Measurements from ENCODE around the gene FRMD4A. TPM values are rescaled to one million over a fixed set of nuclear protein-coding genes. Genes with fewer than 3 reads are reported as not detected.

FRMD4A gene
- total RNA-seq, 1 experiment from 2014 or later, result not detected

- no peaks in the 10 kb centered on the region for H3K9me2 ChIP-seq (replicated peaks; ENCODE audit: insufficient read depth, low read length)
- H3K4me2 ChIP-seq (ENCODE audit: low read depth, low read length, poor library complexity, severe bottlenecking), result no peak overlapping the region
- no peak overlapping the region for H3K4me3 ChIP-seq (ENCODE audit: low read length)
- no peaks in the 10 kb centered on the region for H4K20me1 ChIP-seq (ENCODE audit: insufficient read depth, low read depth, low read length)
- no peaks in the 10 kb centered on the region for H3K4me1 ChIP-seq (ENCODE audit: low read length)
- no peaks in the 10 kb centered on the region for H3K79me2 ChIP-seq (ENCODE audit: low read length)
- H3K9me3 ChIP-seq (ENCODE audit: low read length), result no peaks in the 10 kb centered on the region
- H3K27me3 ChIP-seq (ENCODE audit: low read length), result no peaks in the 10 kb centered on the region
- H3K36me3 ChIP-seq (ENCODE audit: insufficient read depth, low read length), result no peaks in the 10 kb centered on the region
- no peak overlapping the region for H3K27ac ChIP-seq (ENCODE audit: low read length)
- H3K9ac ChIP-seq (ENCODE audit: low read length), result no peak overlapping the region
- no peak overlapping the region for H2AFZ ChIP-seq (ENCODE audit: low read length)
- no peak for DNase-seq
These were observed 589.3 kb downstream of the FRMD4A start for GRCh38 chr10:13741438-13741837.

- DNase-seq, result no peak
- Histone ChIP-seq H3K79me2 (ENCODE audit: low read length) (no peaks in the 10 kb centered on the region), H3K27me3 (ENCODE audit: low read length) (no peaks in the 10 kb centered on the region), H2AFZ (ENCODE audit: low read length) (no peak overlapping the region), H3K9me2 (replicated peaks; ENCODE audit: insufficient read depth, low read length) (no peaks in the 10 kb centered on the region), H3K36me3 (ENCODE audit: insufficient read depth, low read length) (no peaks in the 10 kb centered on the region), H4K20me1 (ENCODE audit: insufficient read depth, low read depth, low read length) (no peaks in the 10 kb centered on the region), H3K9me3 (ENCODE audit: low read length) (no peaks in the 10 kb centered on the region), H3K27ac (ENCODE audit: low read length) (no peak overlapping the region), H3K4me1 (ENCODE audit: low read length) (no peaks in the 10 kb centered on the region), H3K9ac (ENCODE audit: low read length) (no peak overlapping the region), H3K4me2 (ENCODE audit: low read depth, low read length, poor library complexity, severe bottlenecking) (no peak overlapping the region), H3K4me3 (ENCODE audit: low read length) (no peak overlapping the region)
These were observed 590.3 kb downstream of the FRMD4A start for GRCh38 chr10:13740461-13740860.

DNA sequence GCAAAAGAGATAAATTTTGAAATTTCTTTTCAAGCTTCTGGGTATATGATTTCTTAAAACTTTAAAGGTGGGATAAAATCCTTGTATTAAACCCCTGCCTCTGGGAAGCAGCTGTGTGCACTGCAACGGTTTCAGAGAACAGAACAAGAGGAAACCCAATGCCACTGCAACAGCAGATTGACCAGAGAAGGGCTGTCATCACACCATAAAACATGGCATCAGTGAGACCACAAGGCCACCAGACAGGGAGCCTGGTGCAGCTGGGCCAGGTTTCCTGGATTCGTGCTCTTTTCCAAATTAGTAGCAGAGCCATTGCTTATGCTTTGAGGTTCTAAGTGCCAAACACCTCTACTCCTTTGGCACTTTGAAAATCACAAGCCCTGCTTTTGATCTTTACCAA lies 591.5 kb downstream of the FRMD4A start:
- DNase-seq, result no peak
- H3K4me3 ChIP-seq (ENCODE audit: low read length), result no peak overlapping the region
- no peaks in the 10 kb centered on the region for H3K9me3 ChIP-seq (ENCODE audit: low read length)
- no peak overlapping the region for H3K9ac ChIP-seq (ENCODE audit: low read length)
- H2AFZ ChIP-seq (ENCODE audit: low read length), result no peak overlapping the region
- H3K27ac ChIP-seq (ENCODE audit: low read length), result no peak overlapping the region
- H3K36me3 ChIP-seq (ENCODE audit: insufficient read depth, low read length), result no peaks in the 10 kb centered on the region
- H4K20me1 ChIP-seq (ENCODE audit: insufficient read depth, low read depth, low read length), result no peaks in the 10 kb centered on the region
- H3K4me2 ChIP-seq (ENCODE audit: low read depth, low read length, poor library complexity, severe bottlenecking), result no peak overlapping the region
- H3K9me2 ChIP-seq (replicated peaks; ENCODE audit: insufficient read depth, low read length), result no peaks in the 10 kb centered on the region
- no peaks in the 10 kb centered on the region for H3K79me2 ChIP-seq (ENCODE audit: low read length)
- H3K27me3 ChIP-seq (ENCODE audit: low read length), result no peaks in the 10 kb centered on the region
- H3K4me1 ChIP-seq (ENCODE audit: low read length), result no peaks in the 10 kb centered on the region

GRCh38 chr10:13736506-13736905 lies 594.2 kb downstream of the FRMD4A start:
- no peaks in the 10 kb centered on the region for H3K36me3 ChIP-seq (ENCODE audit: insufficient read depth, low read length)
- H2AFZ ChIP-seq (ENCODE audit: low read length), result no peak overlapping the region
- H3K27me3 ChIP-seq (ENCODE audit: low read length), result no peaks in the 10 kb centered on the region
- no peak overlapping the region for H3K27ac ChIP-seq (ENCODE audit: low read length)
- no peak for DNase-seq
- no peaks in the 10 kb centered on the region for H3K9me2 ChIP-seq (replicated peaks; ENCODE audit: insufficient read depth, low read length)
- H4K20me1 ChIP-seq (ENCODE audit: insufficient read depth, low read depth, low read length), result no peaks in the 10 kb centered on the region
- H3K9me3 ChIP-seq (ENCODE audit: low read length), result no peaks in the 10 kb centered on the region
- no peak overlapping the region for H3K4me2 ChIP-seq (ENCODE audit: low read depth, low read length, poor library complexity, severe bottlenecking)
- no peaks in the 10 kb centered on the region for H3K79me2 ChIP-seq (ENCODE audit: low read length)
- no peaks in the 10 kb centered on the region for H3K4me1 ChIP-seq (ENCODE audit: low read length)
- no peak overlapping the region for H3K4me3 ChIP-seq (ENCODE audit: low read length)
- H3K9ac ChIP-seq (ENCODE audit: low read length), result no peak overlapping the region

GRCh38 chr10:13734151-13734550 lies 596.6 kb downstream of the FRMD4A start:
- no peak overlapping the region for H3K4me3 ChIP-seq (ENCODE audit: low read length)
- H3K9ac ChIP-seq (ENCODE audit: low read length), result no peak overlapping the region
- no peak overlapping the region for H3K4me2 ChIP-seq (ENCODE audit: low read depth, low read length, poor library complexity, severe bottlenecking)
- H3K79me2 ChIP-seq (ENCODE audit: low read length), result no peaks in the 10 kb centered on the region
- no peak overlapping the region for H2AFZ ChIP-seq (ENCODE audit: low read length)
- H4K20me1 ChIP-seq (ENCODE audit: insufficient read depth, low read depth, low read length), result no peaks in the 10 kb centered on the region
- H3K4me1 ChIP-seq (ENCODE audit: low read length), result no peaks in the 10 kb centered on the region
- H3K36me3 ChIP-seq (ENCODE audit: insufficient read depth, low read length), result no peaks in the 10 kb centered on the region
- H3K27me3 ChIP-seq (ENCODE audit: low read length), result no peaks in the 10 kb centered on the region
- H3K9me2 ChIP-seq (replicated peaks; ENCODE audit: insufficient read depth, low read length), result no peaks in the 10 kb centered on the region
- no peak for DNase-seq
- H3K27ac ChIP-seq (ENCODE audit: low read length), result no peak overlapping the region
- H3K9me3 ChIP-seq (ENCODE audit: low read length), result no peaks in the 10 kb centered on the region

DNA sequence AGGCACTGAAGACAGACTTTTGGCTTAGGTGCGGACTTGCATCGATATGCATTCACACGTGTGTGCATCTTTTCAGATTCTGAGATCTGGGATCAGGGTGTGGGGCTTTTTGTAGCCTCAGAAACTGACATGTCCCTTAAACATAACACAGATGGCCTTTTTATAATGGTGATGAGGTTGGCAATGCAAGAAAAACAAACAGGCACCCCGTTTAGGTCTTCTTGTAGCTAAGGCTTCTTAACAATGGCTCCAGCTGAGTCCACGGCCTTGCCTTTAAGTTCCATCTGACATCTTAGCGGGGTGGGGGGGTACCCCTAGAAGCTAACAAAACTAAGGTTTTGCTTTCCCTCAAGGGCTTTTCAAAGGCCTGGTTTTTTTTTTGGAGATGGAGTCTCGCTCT lies 597.7 kb downstream of the FRMD4A start:
- DNase-seq, result no peak
- Histone ChIP-seq H3K4me3 (ENCODE audit: low read length) (no peak overlapping the region), H3K27me3 (ENCODE audit: low read length) (no peaks in the 10 kb centered on the region), H3K9ac (ENCODE audit: low read length) (no peak overlapping the region), H3K4me1 (ENCODE audit: low read length) (no peaks in the 10 kb centered on the region), H3K4me2 (ENCODE audit: low read depth, low read length, poor library complexity, severe bottlenecking) (no peak overlapping the region), H4K20me1 (ENCODE audit: insufficient read depth, low read depth, low read length) (no peaks in the 10 kb centered on the region), H3K9me2 (replicated peaks; ENCODE audit: insufficient read depth, low read length) (no peaks in the 10 kb centered on the region), H3K36me3 (ENCODE audit: insufficient read depth, low read length) (no peaks in the 10 kb centered on the region), H3K79me2 (ENCODE audit: low read length) (no peaks in the 10 kb centered on the region), H2AFZ (ENCODE audit: low read length) (no peak overlapping the region), H3K9me3 (ENCODE audit: low read length) (no peaks in the 10 kb centered on the region), H3K27ac (ENCODE audit: low read length) (no peak overlapping the region)

GRCh38 chr10:13732465-13732881 lies 598.3 kb downstream of the FRMD4A start:
- no peak overlapping the region for H3K9ac ChIP-seq (ENCODE audit: low read length)
- no peak overlapping the region for H3K4me2 ChIP-seq (ENCODE audit: low read depth, low read length, poor library complexity, severe bottlenecking)
- H2AFZ ChIP-seq (ENCODE audit: low read length), result no peak overlapping the region
- no peak overlapping the region for H3K4me3 ChIP-seq (ENCODE audit: low read length)
- no peaks in the 10 kb centered on the region for H3K27me3 ChIP-seq (ENCODE audit: low read length)
- H3K9me2 ChIP-seq (replicated peaks; ENCODE audit: insufficient read depth, low read length), result no peaks in the 10 kb centered on the region
- H3K79me2 ChIP-seq (ENCODE audit: low read length), result no peaks in the 10 kb centered on the region
- H4K20me1 ChIP-seq (ENCODE audit: insufficient read depth, low read depth, low read length), result no peaks in the 10 kb centered on the region
- H3K4me1 ChIP-seq (ENCODE audit: low read length), result no peaks in the 10 kb centered on the region
- no peaks in the 10 kb centered on the region for H3K9me3 ChIP-seq (ENCODE audit: low read length)
- no peaks in the 10 kb centered on the region for H3K36me3 ChIP-seq (ENCODE audit: insufficient read depth, low read length)
- H3K27ac ChIP-seq (ENCODE audit: low read length), result no peak overlapping the region
- no peak for DNase-seq

DNA sequence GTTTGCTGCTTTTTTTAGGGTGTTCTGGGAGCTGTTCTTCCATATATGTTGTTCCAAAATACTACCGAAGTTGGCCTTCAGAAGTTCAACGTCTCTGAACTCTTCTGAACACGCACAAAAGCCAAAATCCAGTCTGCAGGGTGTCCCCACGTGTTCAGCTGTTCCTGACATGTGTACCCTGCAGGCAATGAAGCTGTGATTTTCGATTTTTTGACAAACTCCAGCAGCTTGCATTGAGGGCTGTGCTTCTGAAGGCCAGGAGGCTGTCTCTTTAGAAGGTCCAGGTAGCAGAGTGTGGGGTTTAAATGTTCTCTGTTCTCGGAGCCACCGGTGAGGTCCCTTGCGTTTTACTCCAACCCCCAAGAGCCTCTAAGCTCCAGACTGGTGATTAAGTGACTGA lies 598.9 kb downstream of the FRMD4A start:
- Histone ChIP-seq H4K20me1 (ENCODE audit: insufficient read depth, low read depth, low read length) (no peaks in the 10 kb centered on the region), H3K9me2 (replicated peaks; ENCODE audit: insufficient read depth, low read length) (no peaks in the 10 kb centered on the region), H3K4me2 (ENCODE audit: low read depth, low read length, poor library complexity, severe bottlenecking) (no peak overlapping the region), H3K27ac (ENCODE audit: low read length) (no peak overlapping the region), H3K9me3 (ENCODE audit: low read length) (no peaks in the 10 kb centered on the region), H3K4me1 (ENCODE audit: low read length) (no peaks in the 10 kb centered on the region), H3K79me2 (ENCODE audit: low read length) (no peaks in the 10 kb centered on the region), H2AFZ (ENCODE audit: low read length) (no peak overlapping the region), H3K36me3 (ENCODE audit: insufficient read depth, low read length) (no peaks in the 10 kb centered on the region), H3K4me3 (ENCODE audit: low read length) (no peak overlapping the region), H3K9ac (ENCODE audit: low read length) (no peak overlapping the region), H3K27me3 (ENCODE audit: low read length) (no peaks in the 10 kb centered on the region)
- DNase-seq, result no peak

DNA sequence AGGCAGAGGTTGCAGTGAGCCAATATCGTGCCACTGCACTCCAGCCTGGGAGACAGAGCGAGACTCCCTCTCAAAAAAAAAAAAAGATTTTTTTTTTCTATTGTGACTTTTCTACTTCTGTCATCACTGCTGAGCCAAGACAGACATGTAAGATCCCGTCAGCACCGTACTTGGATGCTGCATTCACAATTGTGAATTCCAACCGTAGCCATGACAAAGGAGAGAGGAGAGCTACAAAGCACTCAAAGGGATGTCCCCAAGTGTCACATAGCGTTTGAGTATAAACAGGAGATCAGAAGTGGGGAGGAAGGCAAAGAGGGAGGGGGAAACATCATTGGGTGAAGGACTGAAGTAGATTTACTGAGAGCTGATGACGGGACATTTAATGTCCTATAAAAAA lies 599.8 kb downstream of the FRMD4A start:
- Histone ChIP-seq H3K9ac (ENCODE audit: low read length) (no peak overlapping the region), H3K4me3 (ENCODE audit: low read length) (no peak overlapping the region), H3K79me2 (ENCODE audit: low read length) (no peaks in the 10 kb centered on the region), H3K9me3 (ENCODE audit: low read length) (no peaks in the 10 kb centered on the region), H3K4me1 (ENCODE audit: low read length) (no peaks in the 10 kb centered on the region), H3K27ac (ENCODE audit: low read length) (no peak overlapping the region), H3K9me2 (replicated peaks; ENCODE audit: insufficient read depth, low read length) (no peaks in the 10 kb centered on the region), H2AFZ (ENCODE audit: low read length) (no peak overlapping the region), H3K36me3 (ENCODE audit: insufficient read depth, low read length) (no peaks in the 10 kb centered on the region), H3K4me2 (ENCODE audit: low read depth, low read length, poor library complexity, severe bottlenecking) (no peak overlapping the region), H3K27me3 (ENCODE audit: low read length) (no peaks in the 10 kb centered on the region), H4K20me1 (ENCODE audit: insufficient read depth, low read depth, low read length) (no peaks in the 10 kb centered on the region)
- no peak for DNase-seq

All from Karpas-422 (cell line).